ENCODE measurements around the gene AATK.

- TF ChIP-seq ZFP3 (CRISPR knock-in tag; IDR thresholded peaks at IDR 0.05) (no peak), ZNF565 (CRISPR knock-in tag; conservative IDR thresholded peaks at IDR 0.05; ENCODE audit: low read depth) (no peak), RARB (CRISPR knock-in tag; IDR thresholded peaks at IDR 0.05) (no peak), CSDC2 (CRISPR knock-in tag; IDR thresholded peaks at IDR 0.05) (no peak), CREB5 (CRISPR knock-in tag; IDR thresholded peaks at IDR 0.05; ENCODE audit: low read depth) (no peak), BACH2 (CRISPR knock-in tag; IDR thresholded peaks at IDR 0.05; ENCODE audit: borderline replicate concordance) (no peak), ISL1 (CRISPR knock-in tag; IDR thresholded peaks at IDR 0.05) (no peak), ESRRG (CRISPR knock-in tag; IDR thresholded peaks at IDR 0.05) (no peak), TCF4 (CRISPR knock-in tag; IDR thresholded peaks at IDR 0.05; ENCODE audit: borderline replicate concordance) (no peak), TSHZ2 (CRISPR knock-in tag; IDR thresholded peaks at IDR 0.05) (no peak)
- TF ChIP-seq, protein P1, sequence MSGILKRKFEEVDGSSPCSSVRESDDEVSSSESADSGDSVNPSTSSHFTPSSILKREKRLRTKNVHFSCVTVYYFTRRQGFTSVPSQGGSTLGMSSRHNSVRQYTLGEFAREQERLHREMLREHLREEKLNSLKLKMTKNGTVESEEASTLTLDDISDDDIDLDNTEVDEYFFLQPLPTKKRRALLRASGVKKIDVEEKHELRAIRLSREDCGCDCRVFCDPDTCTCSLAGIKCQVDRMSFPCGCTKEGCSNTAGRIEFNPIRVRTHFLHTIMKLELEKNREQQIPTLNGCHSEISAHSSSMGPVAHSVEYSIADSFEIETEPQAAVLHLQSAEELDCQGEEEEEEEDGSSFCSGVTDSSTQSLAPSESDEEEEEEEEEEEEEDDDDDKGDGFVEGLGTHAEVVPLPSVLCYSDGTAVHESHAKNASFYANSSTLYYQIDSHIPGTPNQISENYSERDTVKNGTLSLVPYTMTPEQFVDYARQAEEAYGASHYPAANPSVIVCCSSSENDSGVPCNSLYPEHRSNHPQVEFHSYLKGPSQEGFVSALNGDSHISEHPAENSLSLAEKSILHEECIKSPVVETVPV (CRISPR knock-in tag; IDR thresholded peaks at IDR 0.05), result no peak
- TF ChIP-seq, protein P2, sequence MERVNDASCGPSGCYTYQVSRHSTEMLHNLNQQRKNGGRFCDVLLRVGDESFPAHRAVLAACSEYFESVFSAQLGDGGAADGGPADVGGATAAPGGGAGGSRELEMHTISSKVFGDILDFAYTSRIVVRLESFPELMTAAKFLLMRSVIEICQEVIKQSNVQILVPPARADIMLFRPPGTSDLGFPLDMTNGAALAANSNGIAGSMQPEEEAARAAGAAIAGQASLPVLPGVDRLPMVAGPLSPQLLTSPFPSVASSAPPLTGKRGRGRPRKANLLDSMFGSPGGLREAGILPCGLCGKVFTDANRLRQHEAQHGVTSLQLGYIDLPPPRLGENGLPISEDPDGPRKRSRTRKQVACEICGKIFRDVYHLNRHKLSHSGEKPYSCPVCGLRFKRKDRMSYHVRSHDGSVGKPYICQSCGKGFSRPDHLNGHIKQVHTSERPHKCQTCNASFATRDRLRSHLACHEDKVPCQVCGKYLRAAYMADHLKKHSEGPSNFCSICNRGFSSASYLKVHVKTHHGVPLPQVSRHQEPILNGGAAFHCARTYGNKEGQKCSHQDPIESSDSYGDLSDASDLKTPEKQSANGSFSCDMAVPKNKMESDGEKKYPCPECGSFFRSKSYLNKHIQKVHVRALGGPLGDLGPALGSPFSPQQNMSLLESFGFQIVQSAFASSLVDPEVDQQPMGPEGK (CRISPR knock-in tag; IDR thresholded peaks at IDR 0.05; ENCODE audit: borderline replicate concordance), result no peak
These were observed 3.9 kb upstream of the AATK start for GRCh38 chr17:81169870-81170309.

Data from SK-N-SH treated with all-trans-retinoic acid at 6 μM for 48 hours (cell line).